Measurements from ENCODE around the gene ANP32A.

DNA sequence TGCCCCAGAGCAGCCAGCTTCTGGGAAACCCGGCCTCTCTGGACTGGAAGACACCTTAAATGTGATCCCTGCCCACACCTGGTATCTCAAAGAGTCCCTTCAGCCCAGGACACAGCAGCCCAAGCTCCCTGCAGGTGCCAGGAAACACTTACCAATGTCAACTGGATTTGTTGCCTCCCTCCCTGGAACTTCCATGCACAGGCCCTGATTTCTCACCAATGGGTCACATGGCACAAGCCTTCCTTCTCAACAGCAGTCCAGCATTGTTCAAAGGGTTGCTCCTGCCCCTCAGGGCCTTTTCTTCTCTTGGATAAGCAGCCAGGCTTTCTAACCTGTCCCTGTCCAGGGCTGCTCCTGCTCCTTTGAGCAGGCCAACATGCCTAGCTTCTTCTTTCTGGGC, 31.6 kb downstream of the ANP32A start:
- TF ChIP-seq SP1 (CRISPR knock-in tag; conservative IDR thresholded peaks at IDR 0.05) (no peak), KAT7 (CRISPR knock-in tag; IDR thresholded peaks at IDR 0.05; ENCODE audit: borderline replicate concordance) (no peak), ATF1 (CRISPR knock-in tag; IDR thresholded peaks at IDR 0.05) (no peak)
- TF ChIP-seq, protein P1, sequence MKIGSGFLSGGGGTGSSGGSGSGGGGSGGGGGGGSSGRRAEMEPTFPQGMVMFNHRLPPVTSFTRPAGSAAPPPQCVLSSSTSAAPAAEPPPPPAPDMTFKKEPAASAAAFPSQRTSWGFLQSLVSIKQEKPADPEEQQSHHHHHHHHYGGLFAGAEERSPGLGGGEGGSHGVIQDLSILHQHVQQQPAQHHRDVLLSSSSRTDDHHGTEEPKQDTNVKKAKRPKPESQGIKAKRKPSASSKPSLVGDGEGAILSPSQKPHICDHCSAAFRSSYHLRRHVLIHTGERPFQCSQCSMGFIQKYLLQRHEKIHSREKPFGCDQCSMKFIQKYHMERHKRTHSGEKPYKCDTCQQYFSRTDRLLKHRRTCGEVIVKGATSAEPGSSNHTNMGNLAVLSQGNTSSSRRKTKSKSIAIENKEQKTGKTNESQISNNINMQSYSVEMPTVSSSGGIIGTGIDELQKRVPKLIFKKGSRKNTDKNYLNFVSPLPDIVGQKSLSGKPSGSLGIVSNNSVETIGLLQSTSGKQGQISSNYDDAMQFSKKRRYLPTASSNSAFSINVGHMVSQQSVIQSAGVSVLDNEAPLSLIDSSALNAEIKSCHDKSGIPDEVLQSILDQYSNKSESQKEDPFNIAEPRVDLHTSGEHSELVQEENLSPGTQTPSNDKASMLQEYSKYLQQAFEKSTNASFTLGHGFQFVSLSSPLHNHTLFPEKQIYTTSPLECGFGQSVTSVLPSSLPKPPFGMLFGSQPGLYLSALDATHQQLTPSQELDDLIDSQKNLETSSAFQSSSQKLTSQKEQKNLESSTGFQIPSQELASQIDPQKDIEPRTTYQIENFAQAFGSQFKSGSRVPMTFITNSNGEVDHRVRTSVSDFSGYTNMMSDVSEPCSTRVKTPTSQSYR (CRISPR knock-in tag; IDR thresholded peaks at IDR 0.05): no peak
- TF ChIP-seq, protein P2, sequence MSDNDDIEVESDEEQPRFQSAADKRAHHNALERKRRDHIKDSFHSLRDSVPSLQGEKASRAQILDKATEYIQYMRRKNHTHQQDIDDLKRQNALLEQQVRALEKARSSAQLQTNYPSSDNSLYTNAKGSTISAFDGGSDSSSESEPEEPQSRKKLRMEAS (CRISPR knock-in tag; IDR thresholded peaks at IDR 0.05): no peak
- TF ChIP-seq, protein P3, sequence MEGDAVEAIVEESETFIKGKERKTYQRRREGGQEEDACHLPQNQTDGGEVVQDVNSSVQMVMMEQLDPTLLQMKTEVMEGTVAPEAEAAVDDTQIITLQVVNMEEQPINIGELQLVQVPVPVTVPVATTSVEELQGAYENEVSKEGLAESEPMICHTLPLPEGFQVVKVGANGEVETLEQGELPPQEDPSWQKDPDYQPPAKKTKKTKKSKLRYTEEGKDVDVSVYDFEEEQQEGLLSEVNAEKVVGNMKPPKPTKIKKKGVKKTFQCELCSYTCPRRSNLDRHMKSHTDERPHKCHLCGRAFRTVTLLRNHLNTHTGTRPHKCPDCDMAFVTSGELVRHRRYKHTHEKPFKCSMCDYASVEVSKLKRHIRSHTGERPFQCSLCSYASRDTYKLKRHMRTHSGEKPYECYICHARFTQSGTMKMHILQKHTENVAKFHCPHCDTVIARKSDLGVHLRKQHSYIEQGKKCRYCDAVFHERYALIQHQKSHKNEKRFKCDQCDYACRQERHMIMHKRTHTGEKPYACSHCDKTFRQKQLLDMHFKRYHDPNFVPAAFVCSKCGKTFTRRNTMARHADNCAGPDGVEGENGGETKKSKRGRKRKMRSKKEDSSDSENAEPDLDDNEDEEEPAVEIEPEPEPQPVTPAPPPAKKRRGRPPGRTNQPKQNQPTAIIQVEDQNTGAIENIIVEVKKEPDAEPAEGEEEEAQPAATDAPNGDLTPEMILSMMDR (IDR thresholded peaks at IDR 0.05): no peak
- TF ChIP-seq, protein P4, sequence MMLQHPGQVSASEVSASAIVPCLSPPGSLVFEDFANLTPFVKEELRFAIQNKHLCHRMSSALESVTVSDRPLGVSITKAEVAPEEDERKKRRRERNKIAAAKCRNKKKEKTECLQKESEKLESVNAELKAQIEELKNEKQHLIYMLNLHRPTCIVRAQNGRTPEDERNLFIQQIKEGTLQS (CRISPR knock-in tag; conservative IDR thresholded peaks at IDR 0.05): no peak
- TF ChIP-seq, protein P5, sequence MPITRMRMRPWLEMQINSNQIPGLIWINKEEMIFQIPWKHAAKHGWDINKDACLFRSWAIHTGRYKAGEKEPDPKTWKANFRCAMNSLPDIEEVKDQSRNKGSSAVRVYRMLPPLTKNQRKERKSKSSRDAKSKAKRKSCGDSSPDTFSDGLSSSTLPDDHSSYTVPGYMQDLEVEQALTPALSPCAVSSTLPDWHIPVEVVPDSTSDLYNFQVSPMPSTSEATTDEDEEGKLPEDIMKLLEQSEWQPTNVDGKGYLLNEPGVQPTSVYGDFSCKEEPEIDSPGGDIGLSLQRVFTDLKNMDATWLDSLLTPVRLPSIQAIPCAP (CRISPR knock-in tag; IDR thresholded peaks at IDR 0.05): no peak
